Activated naive CD8-positive, alpha-beta T cell treated with anti-CD3 and anti-CD28 coated beads, Interleukin-2, amount 50 U/mL, for 24 hours (primary cell): ENCODE measurements around the gene TMEM45B.
"Not testable (repeated sequence)": the region's sequence is repeated elsewhere in the genome, so short reads cannot be mapped to it uniquely, and the experiment has no call there.

Experiments
- ATAC-seq: fragments of 150-1000 bp; cut with Tn5 transposase; one replicate; pipeline ENCODE4 v1.10.0; 2021
- DNase-seq: peaks from one replicate; pipeline ENCODE4 v3.0.0; 2021
- H3K27ac Mint-ChIP-seq: one replicate; pipeline ENCODE4 v1.8.0; 2021; ENCODE audit warnings: mild to moderate bottlenecking, mixed read lengths
- H3K27me3 Mint-ChIP-seq: one replicate; pipeline ENCODE4 v1.8.0; 2021; ENCODE audit warnings: mixed read lengths
- H3K36me3 Mint-ChIP-seq: one replicate; pipeline ENCODE4 v1.8.0; 2021; ENCODE audit warnings: low read depth, mixed read lengths
- H3K4me1 Mint-ChIP-seq: one replicate; pipeline ENCODE4 v1.8.0; 2021; ENCODE audit warnings: mixed read lengths
- H3K4me3 Mint-ChIP-seq: one replicate; pipeline ENCODE4 v1.8.0; 2021; ENCODE audit warnings: mild to moderate bottlenecking, moderate library complexity, mixed read lengths
- H3K9me3 Mint-ChIP-seq: one replicate; pipeline ENCODE4 v1.8.0; 2021; ENCODE audit warnings: mixed read lengths

The TMEM45B gene

DNA sequence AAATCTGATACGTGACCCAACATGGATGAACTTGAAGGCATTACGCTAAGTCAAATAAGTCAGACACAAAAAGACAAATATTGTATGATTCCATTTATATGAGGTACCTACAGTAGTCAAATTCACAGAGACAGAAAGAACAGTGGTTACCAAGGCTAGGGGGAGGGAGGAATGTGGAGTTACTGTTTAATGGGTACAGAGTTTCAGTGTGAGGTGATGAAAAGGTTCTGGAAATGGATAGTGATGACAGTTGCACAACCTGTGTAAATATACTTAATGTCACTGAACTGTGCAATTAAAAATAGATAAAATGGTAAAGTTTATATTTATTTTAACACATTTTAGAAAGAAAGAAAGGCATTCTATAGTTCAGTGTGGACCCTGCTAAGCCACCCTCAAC is 24.1 kb upstream of the TMEM45B start:
- Mint-ChIP-seq H3K4me1 (peaks cover 8% of the 10 kb centered on the region), H3K27ac (no peak overlapping the region), H3K36me3 (peaks cover 3% of the 10 kb centered on the region), H3K27me3 (no peaks in the 10 kb centered on the region), H3K4me3 (no peak overlapping the region), H3K9me3 (peaks cover 9% of the 10 kb centered on the region)
- no peak for ATAC-seq
- DNase-seq: no peak

DNA sequence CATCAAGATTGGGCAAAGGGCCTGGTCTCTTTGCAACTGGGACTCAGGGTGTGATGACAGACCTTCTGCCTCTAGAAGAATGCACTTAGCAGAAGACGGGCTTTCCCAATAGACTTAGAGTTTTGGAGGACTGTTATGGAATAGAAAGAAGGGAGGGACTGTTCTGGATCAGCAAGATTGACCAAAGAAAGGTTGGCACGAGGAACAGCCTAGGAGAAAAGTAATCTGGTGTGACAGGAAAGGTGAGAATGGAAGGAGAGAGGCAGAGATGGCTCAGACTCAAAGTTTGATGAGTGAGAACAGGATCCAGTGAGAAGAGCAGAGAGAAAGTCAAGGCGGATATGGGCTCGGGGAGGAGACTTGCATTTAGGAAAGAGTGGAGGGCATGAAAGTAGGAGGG is 23.0 kb upstream of the TMEM45B start:
- ATAC-seq (no peak), DNase-seq (no peak)
- Mint-ChIP-seq H3K36me3 (peaks cover 3% of the 10 kb centered on the region), H3K9me3 (peaks cover 9% of the 10 kb centered on the region), H3K27me3 (no peaks in the 10 kb centered on the region), H3K27ac (no peak overlapping the region), H3K4me1 (peaks cover 8% of the 10 kb centered on the region), H3K4me3 (no peak overlapping the region)

DNA sequence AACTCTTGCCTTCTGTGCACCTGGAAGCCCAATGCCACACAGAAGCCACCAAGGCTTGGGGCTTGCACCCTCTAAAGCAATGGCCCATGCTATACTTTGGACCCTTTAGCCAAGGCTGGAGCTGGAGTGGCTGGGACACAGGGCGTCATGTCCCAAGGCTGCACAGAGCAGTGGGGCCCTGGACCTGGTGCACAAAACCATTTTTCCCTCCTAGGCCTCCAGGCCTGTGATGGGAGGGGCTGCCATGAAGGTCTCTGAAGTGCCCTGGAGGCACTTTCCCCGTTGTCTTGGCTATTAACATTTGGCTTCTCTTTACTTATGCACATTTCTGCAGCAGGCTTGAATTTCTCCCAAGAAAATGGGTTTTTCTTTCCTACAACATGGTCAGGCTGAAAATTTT is 20.6 kb upstream of the TMEM45B start:
- Mint-ChIP-seq H3K4me3 (no peak overlapping the region), H3K9me3 (peaks cover 26% of the 10 kb centered on the region), H3K27me3 (no peaks in the 10 kb centered on the region), H3K4me1 (peaks cover 6% of the 10 kb centered on the region), H3K27ac (no peak overlapping the region), H3K36me3 (peaks cover 8% of the 10 kb centered on the region)
- DNase-seq (no peak), ATAC-seq (no peak)

DNA sequence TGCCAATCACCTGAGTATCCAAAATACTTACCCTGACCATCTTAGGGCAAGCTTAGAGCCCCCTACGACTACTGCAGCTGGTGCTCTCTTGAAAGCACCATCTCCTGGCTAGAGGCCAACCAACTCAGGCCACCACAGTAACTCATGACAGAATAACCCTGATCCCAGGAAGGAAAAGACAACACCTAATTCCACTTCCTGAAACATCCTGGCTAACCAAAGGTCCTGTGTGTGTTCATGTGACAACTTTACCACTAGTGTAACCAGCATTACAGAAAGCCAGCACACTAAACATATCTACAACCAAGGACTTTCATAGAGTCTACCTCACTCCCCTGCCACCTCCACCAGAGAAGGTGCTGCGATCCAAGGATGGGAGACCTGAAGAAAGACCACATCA is 17.4 kb upstream of the TMEM45B start:
- no peak for ATAC-seq
- DNase-seq: no peak
- Mint-ChIP-seq H3K9me3 (peaks cover 26% of the 10 kb centered on the region), H3K4me3 (no peak overlapping the region), H3K27me3 (no peaks in the 10 kb centered on the region), H3K27ac (no peak overlapping the region), H3K4me1 (peaks cover 9% of the 10 kb centered on the region), H3K36me3 (peaks cover 10% of the 10 kb centered on the region)

DNA sequence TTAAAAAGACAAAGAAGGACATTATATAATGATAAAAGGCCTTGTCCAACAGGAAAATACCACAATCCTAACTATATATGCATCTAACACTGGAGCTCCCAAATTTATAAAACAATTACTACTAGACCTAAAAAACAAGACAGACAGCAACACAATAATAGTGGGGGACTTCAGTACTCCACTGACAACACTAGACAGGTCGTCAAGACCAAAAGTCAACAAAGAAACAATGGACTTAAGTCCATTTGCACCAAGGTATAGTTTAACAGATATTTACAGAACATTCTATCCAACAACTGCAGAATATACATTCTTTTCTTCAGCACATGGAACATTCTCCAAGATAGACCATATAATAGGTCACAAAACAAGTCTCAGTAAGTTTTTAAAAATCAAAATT is 15.5 kb upstream of the TMEM45B start:
- H3K27ac Mint-ChIP-seq, H3K36me3 Mint-ChIP-seq, H3K4me3 Mint-ChIP-seq, H3K27me3 Mint-ChIP-seq, ATAC-seq, DNase-seq: not testable (repeated sequence)
- peaks cover 26% of the 10 kb centered on the region for H3K9me3 Mint-ChIP-seq
- peaks cover 23% of the 10 kb centered on the region for H3K4me1 Mint-ChIP-seq

DNA sequence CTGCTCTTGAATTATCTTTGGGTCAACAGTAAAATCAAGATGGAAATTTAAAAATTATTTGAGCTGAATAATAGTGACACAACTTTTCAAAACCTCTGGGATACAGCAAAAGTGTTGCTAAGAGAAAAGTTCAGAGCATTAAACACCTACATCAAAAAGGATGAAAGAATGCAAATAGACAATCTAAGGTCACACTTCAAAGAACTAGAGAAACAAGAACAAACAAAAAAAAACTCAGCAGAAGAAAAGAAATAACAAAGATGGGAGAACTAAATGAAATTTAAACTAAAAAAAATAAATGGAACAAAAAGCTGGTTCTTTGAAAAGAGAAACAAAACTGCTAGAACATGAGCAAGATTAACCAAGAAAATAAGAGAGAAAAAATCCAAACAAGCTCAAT is 15.0 kb upstream of the TMEM45B start:
- peaks cover 23% of the 10 kb centered on the region for H3K4me1 Mint-ChIP-seq
- DNase-seq: no peak
- no peak overlapping the region for H3K27ac Mint-ChIP-seq
- no peak for ATAC-seq
- peaks cover 7% of the 10 kb centered on the region for H3K36me3 Mint-ChIP-seq
- H3K27me3 Mint-ChIP-seq: no peaks in the 10 kb centered on the region
- peaks cover 21% of the 10 kb centered on the region for H3K9me3 Mint-ChIP-seq
- H3K4me3 Mint-ChIP-seq: no peak overlapping the region

DNA sequence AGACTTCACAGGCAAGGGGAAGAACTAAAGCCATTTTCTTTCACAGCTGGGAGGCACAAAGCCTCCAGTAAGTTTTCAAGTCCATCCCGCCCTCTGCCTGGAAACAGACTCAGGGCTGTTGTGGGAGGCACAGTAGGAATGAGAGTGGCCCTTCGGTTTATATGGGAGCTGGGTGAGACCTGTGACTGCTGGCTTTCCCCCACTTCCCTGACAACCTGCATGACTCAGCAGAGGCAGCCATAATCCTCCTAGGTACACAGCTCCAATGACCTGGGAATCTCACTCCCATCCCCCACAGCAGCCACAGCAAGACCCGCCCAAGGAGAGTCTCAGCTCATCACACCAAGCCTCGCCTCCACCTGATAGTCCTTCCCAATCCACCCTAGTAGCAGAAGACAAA is 12.1 kb upstream of the TMEM45B start:
- Mint-ChIP-seq H3K4me3 (no peak overlapping the region), H3K9me3 (peaks cover 16% of the 10 kb centered on the region), H3K27ac (no peak overlapping the region), H3K27me3 (no peaks in the 10 kb centered on the region), H3K36me3 (peaks cover 7% of the 10 kb centered on the region), H3K4me1 (peaks cover 33% of the 10 kb centered on the region)
- DNase-seq (no peak), ATAC-seq (no peak)

DNA sequence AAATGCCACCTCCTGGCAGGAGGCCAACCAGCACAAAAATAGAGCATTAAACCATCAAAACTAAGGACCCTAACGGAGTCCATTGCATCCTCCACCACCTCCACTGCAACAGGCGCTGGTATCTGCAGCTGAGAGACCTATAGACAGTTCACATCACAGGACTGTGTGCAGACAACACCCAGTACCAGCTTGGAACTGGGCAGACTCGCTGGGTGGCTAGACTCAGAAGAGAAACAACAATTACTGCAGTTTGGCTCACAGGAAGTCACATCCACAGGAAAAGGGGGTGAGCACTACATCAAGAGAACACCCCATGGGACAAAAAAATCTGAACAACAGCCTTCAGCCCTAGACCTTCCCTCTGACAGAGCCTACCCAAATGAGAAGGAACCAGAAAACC is 11.6 kb upstream of the TMEM45B start:
- no peak overlapping the region for H3K4me3 Mint-ChIP-seq
- no peak for DNase-seq
- H3K4me1 Mint-ChIP-seq: peaks cover 33% of the 10 kb centered on the region
- ATAC-seq: no peak
- peaks cover 11% of the 10 kb centered on the region for H3K9me3 Mint-ChIP-seq
- no peaks in the 10 kb centered on the region for H3K27me3 Mint-ChIP-seq
- no peak overlapping the region for H3K27ac Mint-ChIP-seq
- H3K36me3 Mint-ChIP-seq: peaks cover 6% of the 10 kb centered on the region

DNA sequence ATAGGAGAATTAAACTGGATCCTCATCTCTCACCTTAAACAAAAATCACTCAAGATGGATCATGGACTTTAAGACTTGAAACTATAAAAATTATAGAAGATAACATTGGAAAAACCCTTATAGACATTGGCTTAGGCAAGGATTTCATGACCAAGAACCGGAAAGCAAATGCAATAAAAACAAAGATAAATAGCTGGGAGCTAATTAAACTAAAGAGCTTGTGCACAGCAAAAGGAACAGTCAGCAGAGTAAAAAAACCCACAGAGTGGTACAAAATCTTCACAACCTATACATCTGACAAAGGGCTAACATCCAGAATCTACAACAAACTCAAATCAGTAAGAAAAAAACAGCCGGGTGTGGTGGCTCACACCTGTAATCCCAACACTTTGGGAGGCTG is 7.4 kb upstream of the TMEM45B start:
- H3K4me1 Mint-ChIP-seq: peaks cover 24% of the 10 kb centered on the region
- H3K9me3 Mint-ChIP-seq, H3K36me3 Mint-ChIP-seq, H3K27ac Mint-ChIP-seq, H3K4me3 Mint-ChIP-seq, DNase-seq, ATAC-seq, H3K27me3 Mint-ChIP-seq: not testable (repeated sequence)

DNA sequence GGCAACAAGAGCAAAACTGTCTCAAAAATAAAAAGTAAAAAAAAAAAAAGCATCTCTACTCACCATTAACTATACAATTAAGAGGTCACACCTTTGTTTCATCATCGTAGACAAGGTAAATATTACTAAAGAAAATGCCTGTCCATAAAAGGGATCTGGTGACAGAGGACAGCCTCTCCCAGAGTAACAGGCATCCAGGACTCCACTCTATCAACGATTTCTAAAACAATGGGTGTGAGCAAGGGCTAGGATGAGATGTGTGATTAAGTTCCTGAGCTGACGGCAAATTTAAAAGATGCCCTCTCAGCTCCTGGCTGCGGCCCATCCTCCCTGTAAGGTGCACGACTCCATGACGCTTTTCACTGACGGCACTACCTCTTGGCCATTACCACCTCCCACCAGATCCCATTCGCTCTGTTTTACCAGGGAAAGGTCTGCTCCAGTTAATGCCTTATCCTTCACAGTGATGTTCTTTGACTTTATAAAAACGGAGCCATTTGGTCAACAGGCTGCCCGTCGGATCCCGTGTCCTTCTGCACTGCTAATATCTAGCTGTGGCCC is 2.3 kb upstream of the TMEM45B start:
- peaks cover 29% of the 10 kb centered on the region for H3K4me1 Mint-ChIP-seq
- peaks cover 7% of the 10 kb centered on the region for H3K9me3 Mint-ChIP-seq

DNA sequence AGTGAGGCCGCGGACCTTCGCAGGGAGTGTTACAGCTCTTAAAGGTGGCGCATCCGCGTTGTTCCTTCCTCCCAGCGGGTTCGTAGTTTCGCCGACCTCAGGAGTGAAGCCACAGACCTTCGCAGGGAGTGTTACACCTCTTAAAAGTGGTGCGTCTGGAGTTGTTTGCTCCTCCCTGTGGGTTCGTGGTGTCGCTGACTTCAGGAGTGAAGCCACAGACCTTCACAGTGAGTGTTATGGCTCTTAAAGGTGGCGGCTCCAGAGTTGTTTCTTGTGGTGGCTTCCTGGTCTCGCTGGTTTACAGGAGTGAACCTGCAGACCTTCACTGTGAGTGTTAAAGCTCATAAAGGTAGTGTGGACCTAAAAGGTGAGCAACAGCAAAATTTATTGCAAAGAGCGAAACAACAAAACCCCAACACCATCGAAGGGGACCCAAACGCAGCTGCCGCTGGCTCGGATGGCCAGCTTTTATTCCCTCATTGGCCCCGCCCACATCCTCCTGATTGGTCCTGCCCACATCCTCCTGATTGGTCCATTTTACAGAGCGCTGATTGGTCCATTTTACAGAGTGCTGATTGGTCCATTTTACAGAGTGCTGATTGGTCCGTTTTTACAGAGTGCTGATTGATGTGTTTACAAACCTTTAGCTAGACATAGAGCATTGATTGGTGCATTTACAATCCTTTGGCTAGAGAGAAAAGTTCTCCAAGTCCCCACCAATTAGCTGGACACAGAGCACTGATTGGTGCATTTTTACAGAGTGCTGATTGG is 1.2 kb upstream of the TMEM45B start:
- DNase-seq: peak; percentile 74
- peak overlapping the region; percentile 79 for H3K4me3 Mint-ChIP-seq
- H3K27ac Mint-ChIP-seq: peak overlapping the region; percentile 77
- peak; percentile 69 for ATAC-seq
- H3K9me3 Mint-ChIP-seq: peaks cover 7% of the 10 kb centered on the region
- peaks cover 33% of the 10 kb centered on the region for H3K27me3 Mint-ChIP-seq
- peaks cover 1% of the 10 kb centered on the region for H3K36me3 Mint-ChIP-seq
- H3K4me1 Mint-ChIP-seq: peaks cover 29% of the 10 kb centered on the region

More for the DNA sequence above, 2.3 kb upstream of the TMEM45B start:
- Mint-ChIP-seq H3K27me3 (peaks cover 23% of the 10 kb centered on the region), H3K4me3 (no peak overlapping the region), H3K36me3 (peaks cover 1% of the 10 kb centered on the region), H3K27ac (no peak overlapping the region)
- ATAC-seq (no peak), DNase-seq (no peak)

DNA sequence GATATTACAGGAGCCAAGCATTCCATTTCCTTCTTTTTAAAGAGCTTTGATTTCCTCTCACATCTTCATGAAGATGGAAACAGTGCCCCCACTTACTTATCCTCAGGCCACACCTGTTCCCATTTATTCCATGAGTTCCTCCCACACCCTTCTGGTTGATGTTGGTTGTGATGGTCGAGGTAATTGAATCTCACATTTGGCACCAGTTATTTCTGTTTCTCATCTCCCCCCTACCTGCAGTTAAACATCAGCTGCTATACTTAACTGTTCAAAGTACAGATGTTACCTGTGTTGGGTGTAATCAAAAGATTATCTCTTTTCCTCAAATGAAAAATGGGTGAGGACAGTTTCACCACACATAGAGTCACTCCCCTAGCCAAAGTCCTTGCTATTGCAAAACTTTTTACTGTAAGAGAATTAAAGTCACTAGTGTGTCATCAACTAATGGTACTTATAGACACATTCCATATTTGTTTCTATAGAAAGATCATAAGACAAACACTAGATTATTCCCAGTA is 1.9 kb downstream of the TMEM45B start:
- Mint-ChIP-seq H3K36me3 (peaks cover 1% of the 10 kb centered on the region), H3K27me3 (peaks cover 34% of the 10 kb centered on the region), H3K9me3 (peaks cover 7% of the 10 kb centered on the region), H3K4me1 (peaks cover 29% of the 10 kb centered on the region), H3K27ac (no peak overlapping the region), H3K4me3 (no peak overlapping the region)
- DNase-seq (no peak), ATAC-seq (no peak)

DNA sequence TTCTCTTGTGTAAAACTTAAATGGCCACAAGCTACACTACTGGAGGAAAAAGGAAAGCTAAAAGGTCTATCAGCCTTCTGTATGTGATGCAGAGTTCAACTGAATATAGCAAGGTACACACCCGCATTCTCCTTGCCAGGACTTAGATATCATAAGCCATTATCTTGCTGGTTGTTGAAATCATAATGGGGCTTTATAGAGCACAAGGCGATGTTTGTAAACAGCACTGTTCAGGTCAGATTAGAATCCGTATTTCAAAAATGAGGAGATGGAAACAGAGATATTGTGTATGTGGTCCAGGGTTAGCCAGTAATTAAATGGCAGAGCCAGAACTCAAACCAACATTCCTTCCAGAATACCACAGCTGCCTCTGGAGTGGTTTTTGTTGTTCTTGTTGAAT is 2.6 kb downstream of the TMEM45B start:
- not testable (repeated sequence) for H3K36me3 Mint-ChIP-seq, DNase-seq, ATAC-seq, H3K4me3 Mint-ChIP-seq, H3K9me3 Mint-ChIP-seq, H3K27ac Mint-ChIP-seq
- Mint-ChIP-seq H3K4me1 (peaks cover 29% of the 10 kb centered on the region), H3K27me3 (peaks cover 34% of the 10 kb centered on the region)

DNA sequence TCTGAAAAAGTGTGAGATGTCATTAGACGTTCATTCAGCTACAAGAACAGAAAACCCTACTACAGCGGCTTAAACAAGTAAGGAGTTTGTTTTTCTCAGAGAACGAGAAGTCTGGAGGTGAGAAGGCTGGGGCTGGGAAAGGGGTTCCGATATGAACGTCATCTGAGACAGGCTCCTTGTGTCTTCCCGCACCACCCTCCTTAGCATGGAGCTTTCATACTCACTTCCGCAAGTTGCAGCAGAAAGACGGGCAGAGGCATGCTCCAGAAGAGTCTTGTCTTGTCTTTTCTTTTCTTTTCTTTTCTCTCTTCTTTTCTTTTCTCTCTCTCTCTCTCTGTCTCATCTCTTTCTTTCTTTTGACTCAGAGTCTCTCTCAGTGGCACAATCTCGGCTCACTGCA is 3.6 kb downstream of the TMEM45B start:
- ATAC-seq: no peak
- H3K36me3 Mint-ChIP-seq: peaks cover 1% of the 10 kb centered on the region
- DNase-seq: no peak
- no peak overlapping the region for H3K4me3 Mint-ChIP-seq
- H3K4me1 Mint-ChIP-seq: peaks cover 22% of the 10 kb centered on the region
- peaks cover 33% of the 10 kb centered on the region for H3K27me3 Mint-ChIP-seq
- H3K27ac Mint-ChIP-seq: no peak overlapping the region
- peaks cover 7% of the 10 kb centered on the region for H3K9me3 Mint-ChIP-seq

DNA sequence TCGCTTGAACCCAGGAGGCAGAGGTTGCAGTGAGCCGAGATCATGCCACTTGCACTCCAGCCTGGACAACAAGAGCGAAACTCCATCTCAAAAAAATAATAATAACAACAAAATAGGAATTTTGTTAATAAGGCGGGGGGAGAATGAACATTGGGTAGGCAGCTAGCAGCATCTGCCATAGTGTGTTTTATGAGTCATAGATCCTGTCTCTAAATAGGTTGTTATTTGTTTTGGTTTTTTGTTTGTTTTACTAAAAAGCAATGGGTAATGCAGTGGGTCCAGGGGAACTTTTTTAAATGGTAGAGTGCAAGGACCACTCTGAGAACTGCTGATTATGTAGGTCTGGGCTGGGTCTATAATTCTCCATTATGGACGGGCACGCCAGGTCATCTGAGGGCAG is 4.6 kb downstream of the TMEM45B start:
- Mint-ChIP-seq H3K27me3 (peaks cover 23% of the 10 kb centered on the region), H3K4me1 (peaks cover 12% of the 10 kb centered on the region)
- DNase-seq, ATAC-seq, H3K27ac Mint-ChIP-seq, H3K9me3 Mint-ChIP-seq, H3K4me3 Mint-ChIP-seq, H3K36me3 Mint-ChIP-seq: not testable (repeated sequence)
